HG03175 (cell line): ENCODE data around the gene CX3CR1.

Experiments used
- ATAC-seq: cut with Tn5 transposase; IDR thresholded peaks from one replicate; pipeline ENCODE4 v1.9.1; 2021; ENCODE audit warnings: mild to moderate bottlenecking, moderate library complexity; ENCODE audit not compliant: unreplicated experiment

CX3CR1 gene

DNA sequence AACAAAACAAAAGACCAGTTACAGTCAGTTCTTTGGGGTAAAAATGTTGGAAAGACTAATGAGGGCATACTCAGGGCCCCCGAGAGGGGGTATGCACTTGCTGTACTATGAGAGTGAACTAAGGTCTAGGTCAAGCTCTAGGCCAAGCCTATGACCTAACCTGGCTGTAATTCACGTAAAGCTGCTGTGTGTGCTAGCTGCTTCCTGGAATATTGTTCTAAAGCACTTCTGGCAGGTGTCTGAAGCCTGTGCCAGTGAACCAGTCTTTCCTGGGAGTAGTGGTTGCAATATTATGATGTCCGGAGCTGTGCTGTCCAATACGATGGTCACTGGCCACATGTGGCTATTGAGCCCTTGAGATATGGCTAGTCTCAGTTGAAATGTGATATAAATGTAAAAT is 13.1 kb upstream of the CX3CR1 start:
- no peak for ATAC-seq

DNA sequence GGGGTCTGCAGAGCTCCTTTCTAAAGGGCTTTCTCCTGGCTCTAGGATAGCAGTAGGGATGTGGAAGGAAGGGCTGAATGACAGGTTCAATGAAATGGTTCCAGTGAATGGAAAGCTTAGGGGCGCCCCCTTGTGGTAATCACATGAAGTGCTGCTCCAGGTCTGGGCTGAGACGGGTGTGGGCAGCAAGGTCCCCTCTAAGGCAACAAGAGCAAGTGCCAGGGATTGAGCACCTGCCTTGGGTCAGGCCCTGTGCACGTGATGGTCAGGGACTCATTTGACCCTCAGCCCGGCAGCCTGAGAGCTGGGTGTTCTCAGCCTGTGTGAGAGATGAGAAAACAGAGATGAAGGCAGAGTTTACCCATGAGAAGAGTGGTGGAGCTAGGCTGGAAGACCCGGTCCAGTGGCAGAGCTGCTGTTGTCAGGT is 12.1 kb upstream of the CX3CR1 start:
- no peak for ATAC-seq

GRCh38 chr3:39290255-39290654 is 10.4 kb upstream of the CX3CR1 start:
- no peak for ATAC-seq

DNA sequence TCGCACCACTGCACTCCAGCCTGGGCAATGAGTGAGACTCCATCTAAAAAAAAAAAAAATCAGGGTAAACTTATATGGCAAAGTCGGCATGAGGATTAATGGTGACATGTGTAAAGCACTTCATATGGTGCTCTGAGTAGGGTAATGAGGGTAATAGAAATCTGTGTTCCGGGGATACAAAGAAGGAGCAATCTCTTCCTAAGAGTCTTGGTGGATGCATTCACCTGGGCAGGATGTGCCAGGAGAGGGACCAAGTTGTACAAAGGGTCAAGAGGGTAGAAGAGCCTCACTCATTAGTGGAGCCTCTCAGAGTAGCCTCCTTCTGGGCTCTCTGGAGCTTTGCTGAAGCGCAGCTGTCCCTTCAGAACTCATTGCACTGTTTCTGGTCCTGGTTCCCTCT is 9.3 kb upstream of the CX3CR1 start:
- no peak for ATAC-seq

- peak; percentile 99 for ATAC-seq
Observed at GRCh38 chr3:39288300-39288808, 8.5 kb upstream of the CX3CR1 start.

GRCh38 chr3:39287216-39288164 is 7.7 kb upstream of the CX3CR1 start:
- ATAC-seq: no peak

DNA sequence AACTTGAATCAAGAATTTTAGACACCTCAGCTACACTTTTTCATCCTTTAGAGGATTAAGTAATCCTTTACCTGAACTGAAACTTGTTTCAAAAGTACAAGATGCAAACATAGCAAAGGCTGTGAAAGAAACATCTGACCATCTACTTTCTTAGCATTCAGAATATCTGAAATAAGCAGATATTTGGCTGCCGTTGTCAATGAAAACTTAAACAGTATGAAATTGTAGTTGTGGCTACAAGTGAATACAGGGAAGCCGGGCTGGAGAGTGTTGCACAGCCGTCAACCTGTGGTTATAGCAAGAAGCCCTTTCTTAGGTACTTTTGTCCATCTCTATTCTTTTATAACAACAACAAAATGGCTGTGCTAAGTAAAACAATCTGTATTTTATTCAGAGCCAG is 6.9 kb upstream of the CX3CR1 start:
- ATAC-seq: no peak

DNA sequence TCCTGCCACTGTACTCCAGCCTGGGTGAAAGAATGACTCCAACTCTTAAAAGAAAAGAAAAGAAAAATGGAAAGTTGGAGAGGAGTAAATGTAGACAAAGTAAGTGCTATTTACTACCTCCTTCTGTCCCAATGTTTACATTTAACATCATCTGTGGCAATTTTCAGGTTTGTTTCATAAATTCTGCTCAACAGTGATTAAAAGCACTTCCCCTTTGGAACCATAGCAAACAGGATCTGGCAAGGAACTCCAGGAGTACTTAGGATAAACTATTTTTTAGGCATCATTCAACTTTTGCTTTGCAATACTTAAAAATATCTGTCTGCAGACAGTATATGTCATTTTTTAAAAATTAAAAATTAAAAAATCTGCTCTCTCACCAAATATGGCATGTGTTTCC is 5.5 kb upstream of the CX3CR1 start:
- ATAC-seq: no peak

DNA sequence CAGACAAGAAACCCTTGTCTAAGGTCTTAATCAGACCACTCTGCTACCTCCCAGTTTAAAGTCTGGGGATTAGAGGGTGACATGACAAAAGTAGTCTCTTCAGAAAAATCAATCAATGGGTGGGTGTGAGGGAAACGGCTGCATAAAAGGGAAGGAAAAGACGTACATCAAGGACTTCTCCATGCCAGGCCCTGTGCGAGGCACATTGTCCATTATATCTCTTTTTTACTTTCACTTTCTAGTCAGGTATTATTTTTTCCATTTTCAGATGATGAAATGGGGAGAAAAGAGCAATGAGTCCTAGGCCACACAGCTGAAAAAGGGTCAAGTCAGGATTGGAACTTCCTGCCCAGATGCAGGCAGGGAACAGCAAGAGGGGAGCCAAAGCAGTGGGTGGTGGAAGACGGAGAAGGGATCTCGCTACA is 4.6 kb upstream of the CX3CR1 start:
- no peak for ATAC-seq

DNA sequence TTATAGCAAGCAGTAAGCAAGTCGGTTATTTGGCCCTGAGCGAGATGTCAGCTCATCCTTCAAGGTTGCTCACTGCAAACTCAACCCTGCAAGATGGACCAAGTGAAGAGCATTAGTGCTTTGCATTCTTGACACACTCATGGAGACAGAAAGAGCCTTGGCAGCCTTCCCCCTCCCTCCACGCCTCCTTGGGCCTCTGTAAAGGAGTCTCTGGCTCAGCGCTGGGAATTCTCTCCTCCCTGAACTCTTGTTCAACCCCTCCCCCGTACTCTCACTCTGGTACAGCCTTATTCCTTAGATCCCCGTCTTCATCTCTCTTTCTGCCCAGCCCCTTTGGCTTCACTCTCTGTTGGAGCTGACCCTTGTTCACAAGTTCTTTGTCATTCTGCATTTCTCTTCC is 2.2 kb upstream of the CX3CR1 start:
- ATAC-seq: no peak

GRCh38 chr3:39281533-39281932 is 1.7 kb upstream of the CX3CR1 start:
- no peak for ATAC-seq

DNA sequence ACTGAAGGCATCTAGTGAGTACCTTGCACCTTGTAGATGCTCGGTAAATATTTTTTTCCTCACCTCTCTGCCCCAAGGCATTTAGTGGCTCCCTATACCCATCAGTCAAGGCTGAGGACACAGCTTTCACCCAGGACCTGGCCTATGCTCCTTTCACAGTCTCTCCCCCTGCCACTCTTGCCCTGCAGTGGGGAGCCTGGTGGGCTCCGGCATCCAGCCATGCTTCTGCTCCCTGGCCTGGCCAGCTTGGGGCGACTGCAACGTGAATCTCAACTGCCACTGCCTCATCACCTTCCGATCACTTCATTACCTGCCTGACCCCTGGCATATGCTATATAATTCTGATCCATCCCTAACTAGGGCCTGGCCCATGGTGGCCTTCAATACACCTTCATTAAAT is 735 bp upstream of the CX3CR1 start:
- no peak for ATAC-seq

DNA sequence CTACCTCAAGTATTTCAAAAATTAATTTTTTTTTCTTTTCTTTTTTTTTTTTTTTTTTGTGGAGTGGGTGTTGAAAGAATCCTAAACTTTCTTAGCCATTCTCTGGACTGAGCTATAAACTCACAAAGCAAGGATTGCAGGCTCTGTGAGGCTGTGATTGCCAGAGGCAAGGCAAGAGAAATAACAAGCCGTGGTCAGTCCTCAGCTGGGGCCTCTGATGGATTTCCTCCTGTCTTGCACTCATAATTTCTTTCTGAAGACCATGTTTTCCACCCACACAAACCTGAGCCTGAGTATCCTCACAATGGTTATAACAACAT is 1.3 kb downstream of the CX3CR1 start:
- ATAC-seq: no peak

DNA sequence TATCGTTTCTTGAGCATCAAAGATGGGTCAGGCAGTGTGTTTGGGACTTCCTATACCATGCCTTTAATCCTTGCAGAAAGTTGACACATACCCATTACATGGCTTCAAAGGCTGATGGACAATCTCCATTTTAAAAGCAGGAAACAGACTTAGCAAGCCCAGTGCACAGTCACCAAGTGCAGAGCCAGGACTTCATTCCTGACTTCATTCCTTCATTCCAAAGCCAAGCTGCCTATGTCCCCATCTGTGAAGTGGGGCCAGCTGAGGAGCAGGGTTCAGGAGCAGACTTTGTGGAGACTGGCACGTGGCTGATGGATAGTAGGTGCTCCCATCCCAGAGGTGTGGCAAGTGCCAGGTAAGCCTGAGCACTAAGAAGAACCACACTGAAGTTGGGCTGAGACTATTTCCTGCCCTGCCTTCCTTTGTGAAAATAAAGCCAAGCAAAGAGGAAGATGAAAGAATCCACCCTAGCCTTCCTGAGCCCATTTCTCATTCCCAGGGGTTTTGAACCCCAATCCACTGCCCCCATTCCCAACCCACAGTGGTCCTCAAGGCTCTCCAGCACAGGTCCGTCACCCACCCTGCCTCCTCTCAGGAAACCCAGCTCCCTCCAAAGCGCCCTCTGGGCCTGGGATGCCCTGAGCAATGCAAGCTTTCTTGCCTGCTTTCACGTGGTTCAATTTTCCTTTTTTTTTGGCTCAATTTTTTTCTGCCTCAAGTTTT is 1.8 kb downstream of the CX3CR1 start:
- no peak for ATAC-seq

- ATAC-seq: no peak
Observed at GRCh38 chr3:39276746-39277145, 3.1 kb downstream of the CX3CR1 start.

GRCh38 chr3:39275963-39276593 is 3.8 kb downstream of the CX3CR1 start:
- no peak for ATAC-seq

DNA sequence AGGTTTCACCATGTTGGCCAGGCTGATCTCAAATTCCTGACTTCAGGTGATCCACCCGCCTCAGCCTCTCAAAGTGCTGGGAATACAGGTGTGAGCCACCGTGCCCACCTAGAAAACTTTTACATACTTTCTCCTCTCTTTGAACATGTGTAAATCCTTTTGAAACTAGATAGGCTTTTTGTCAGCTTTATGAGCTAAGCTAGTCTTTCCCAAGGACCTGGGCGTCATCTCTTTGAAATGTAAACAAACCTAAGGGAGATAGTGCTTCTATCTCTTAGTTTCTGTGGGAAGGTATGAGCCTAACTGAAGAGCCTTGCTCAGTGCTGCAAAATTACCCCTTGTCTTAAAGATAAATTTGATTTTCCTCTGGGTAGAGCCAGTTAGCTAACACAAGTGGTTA is 4.8 kb downstream of the CX3CR1 start:
- no peak for ATAC-seq

DNA sequence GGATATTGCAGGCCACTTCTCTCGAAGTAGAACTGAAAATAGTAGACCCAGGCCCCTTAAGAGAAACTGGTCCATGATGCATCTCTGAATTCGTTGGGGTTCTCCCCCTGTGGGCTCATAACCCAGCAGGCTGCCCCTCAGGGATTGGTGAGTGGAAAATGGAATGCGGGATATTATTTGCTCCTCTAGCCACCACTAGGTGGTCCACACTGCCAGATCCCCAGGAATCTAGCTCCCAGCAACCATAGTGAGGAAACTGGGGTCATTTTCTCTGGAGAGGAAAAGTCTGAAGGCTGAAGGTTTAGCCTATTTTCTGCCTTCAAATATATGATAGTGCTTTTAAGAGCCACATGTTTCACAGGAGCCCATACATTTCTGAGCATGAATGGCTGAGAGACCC is 6.7 kb downstream of the CX3CR1 start:
- ATAC-seq: no peak

GRCh38 chr3:39272191-39272590 is 7.6 kb downstream of the CX3CR1 start:
- no peak for ATAC-seq

GRCh38 chr3:39271363-39271914 is 8.4 kb downstream of the CX3CR1 start:
- no peak for ATAC-seq

DNA sequence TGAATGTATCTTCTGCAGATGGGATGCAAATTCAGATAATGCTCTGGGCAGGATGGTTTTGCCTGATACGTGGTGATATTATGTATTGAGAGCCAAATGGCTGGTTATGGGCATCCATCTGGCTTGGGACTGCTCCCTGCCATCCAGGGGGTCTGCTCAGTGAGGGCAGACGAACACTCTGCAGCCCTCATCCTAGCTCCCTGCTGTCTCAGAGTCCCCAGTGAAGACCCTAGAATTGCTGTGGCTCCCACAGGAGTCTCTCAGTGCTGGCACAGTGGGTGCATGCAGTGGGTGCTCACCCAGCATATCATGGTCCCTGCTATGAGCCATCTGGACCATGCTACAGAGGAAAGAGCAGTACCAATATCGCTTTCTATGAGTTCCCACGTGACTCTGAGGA is 10.3 kb downstream of the CX3CR1 start:
- ATAC-seq: no peak
